ENCODE measurements around the gene DDX20. TPM values are rescaled to one million over a fixed set of nuclear protein-coding genes. Genes with fewer than 3 reads are reported as not detected.

Gene DDX20
- total and polyA plus RNA-seq, 2 of the 8 experiments (the other 6 are each of a cell fraction or from before 2014, with no cell fraction given) = 7.5 to 24.7 TPM

- Histone ChIP-seq H2BK120ac (replicated peaks; ENCODE audit: low read depth, low read length) (no peak overlapping the region), H3K14ac (ENCODE audit: insufficient read length) (no peak overlapping the region), H3K9ac (replicated peaks in 1 of 4; ENCODE audit: extremely low read depth in 1 of 4, low read depth in 3 of 4, low read length in 3 of 4) (no peak overlapping the region), H3K4ac (replicated peaks; ENCODE audit: insufficient read length, low read depth, low read length) (no peak overlapping the region), H4K5ac (ENCODE audit: insufficient read length, low read depth, low read length) (no peak overlapping the region), H2BK15ac (ENCODE audit: low read length) (no peak overlapping the region), H2BK5ac (ENCODE audit: low read depth, low read length) (no peak overlapping the region), H2BK12ac (ENCODE audit: low read depth, low read length) (no peak overlapping the region), H3K56ac (replicated peaks; ENCODE audit: insufficient read length, low read depth, low read length) (no peak overlapping the region), H3K23me2 (ENCODE audit: low read depth, low read length) (no peaks in the 10 kb centered on the region), H3K18ac (ENCODE audit: extremely low read depth, low read length) (no peak overlapping the region), H3K27me3 (replicated peaks in 1 of 4; ENCODE audit: control insufficient read depth in 3 of 4, extremely low read depth in 1 of 4, insufficient read depth in 3 of 4, low read length in 3 of 4) (no peaks in the 10 kb centered on the region), H3K36me3 (ENCODE audit: control insufficient read depth in 2 of 4, insufficient read depth in 4 of 4, low read length in 3 of 4) (no peaks in the 10 kb centered on the region), H3K4me3 (ENCODE audit: extremely low read depth in 1 of 4, insufficient read depth in 2 of 4, low read depth in 3 of 4, low read length in 4 of 4) (no peak overlapping the region), H3K79me1 (ENCODE audit: low read depth, low read length) (no peaks in the 10 kb centered on the region), H3K23ac (ENCODE audit: insufficient read length) (no peak overlapping the region), H2BK20ac (ENCODE audit: low read length) (no peak overlapping the region), H4K91ac (replicated peaks; ENCODE audit: insufficient read length, low read length) (no peak overlapping the region), H2AFZ (ENCODE audit: low read length) (no peak overlapping the region), H3K79me2 (ENCODE audit: control insufficient read depth in 1 of 2, insufficient read depth in 2 of 2, low read length in 2 of 2) (no peaks in the 10 kb centered on the region), H3K4me2 (ENCODE audit: insufficient read depth in 1 of 2, low read depth in 2 of 2, low read length in 2 of 2) (no peak overlapping the region), H3K27ac (ENCODE audit: low read depth, low read length) (no peak overlapping the region), H3K4me1 (replicated peaks in 1 of 4; ENCODE audit: control insufficient read depth in 3 of 4, insufficient read depth in 4 of 4, low read length in 3 of 4) (no peaks in the 10 kb centered on the region), H3K9me3 (ENCODE audit: insufficient read depth in 2 of 2, low read depth in 1 of 2, low read length in 1 of 2) (no peaks in the 10 kb centered on the region), H4K8ac (ENCODE audit: extremely low read depth, insufficient read depth, low read length) (no peak overlapping the region), H2AK5ac (ENCODE audit: low read depth, low read length) (no peak overlapping the region), H4K20me1 (replicated peaks in 1 of 2; ENCODE audit: control insufficient read depth in 1 of 2, insufficient read depth in 2 of 2, low read length in 2 of 2) (no peaks in the 10 kb centered on the region)
- ChIA-PET POLR2A (ENCODE audit: partially characterized antibody) (no interaction called here), CTCF (ENCODE audit: partially characterized antibody) (interaction anchor here (0.6 to 1.5 kb wide), 2 partner anchors 166 to 187 kb away, joined by 3 read pairs; no protein-coding TSS in a partner anchor)
- TF ChIP-seq POLR2AphosphoS5 (IDR thresholded peaks at IDR 0.05; ENCODE audit: low read depth, low read length) = no peak
- no peak for TF ChIP-seq RAD21 (IDR thresholded peaks at IDR 0.05 in 1 of 2, conservative IDR thresholded peaks at IDR 0.05 in 1 of 2; ENCODE audit: low read depth in 2 of 2, low read length in 2 of 2)
- TF ChIP-seq RBBP5 (IDR thresholded peaks at IDR 0.05; ENCODE audit: borderline replicate concordance, low read depth, low read length) = no peak
- TF ChIP-seq CHD1 (IDR thresholded peaks at IDR 0.05; ENCODE audit: low read depth, low read length) = no peak
- TF ChIP-seq BCL11A (IDR thresholded peaks at IDR 0.05; ENCODE audit: low read depth in 2 of 2, low read length in 2 of 2) = no peak
- no peak for TF ChIP-seq CEBPB (IDR thresholded peaks at IDR 0.05; ENCODE audit: low read depth, low read length)
- TF ChIP-seq CBX8 (IDR thresholded peaks at IDR 0.05; ENCODE audit: borderline replicate concordance, low read depth, low read length) = no peak
- TF ChIP-seq KDM4A (IDR thresholded peaks at IDR 0.05; ENCODE audit: low read depth, low read length, severe bottlenecking) = no peak
- TF ChIP-seq CREB1 (IDR thresholded peaks at IDR 0.05) = no peak
- TF ChIP-seq YY1 (IDR thresholded peaks at IDR 0.05; ENCODE audit: low read depth, low read length) = no peak
- no peak for TF ChIP-seq TAF7 (optimal IDR thresholded peaks at IDR 0.05; ENCODE audit: borderline replicate concordance, low read depth, low read length)
- TF ChIP-seq TAF1 (IDR thresholded peaks at IDR 0.05; ENCODE audit: low read depth, low read length) = no peak
- no peak for TF ChIP-seq GTF2F1 (IDR thresholded peaks at IDR 0.05; ENCODE audit: borderline replicate concordance, low read depth, low read length)
- WGBS, 2 experiments (ENCODE audit: extremely low coverage in 1 of 2, insufficient coverage in 1 of 2, insufficient read length in 1 of 2, insufficient replicate concordance in 2 of 2, low coverage in 1 of 2, low lambda C conversion rate in 2 of 2, missing lambda C conversion rate in 1 of 2) = 88% methylated on average over 2 of the region's 2 CpGs; no CpG with 5 or more reads in 1 of the 2 experiments
- FAIRE-seq = no peak
- DNase-seq (ENCODE audit: low read depth in 1 of 2, low spot score in 2 of 2) = no peak
Measured at GRCh38 chr1:111805251-111805650, 49.5 kb downstream of the DDX20 start.
